ENCODE measurements around the gene CHPF2.

- TF ChIP-seq EZH2 (IDR thresholded peaks at IDR 0.05; ENCODE audit: insufficient read depth, poor library complexity, severe bottlenecking) (no peak), EZH2phosphoT487 (IDR thresholded peaks at IDR 0.05; ENCODE audit: insufficient read depth, low read depth) (no peak)
Measured at GRCh38 chr7:151250181-151251132, 18.2 kb downstream of the CHPF2 start.
